ENCODE data around the gene TMEM167A.
A peak's percentile ranks its signal among the peaks of the same experiment; 100 is the strongest.

TMEM167A gene, protein sequence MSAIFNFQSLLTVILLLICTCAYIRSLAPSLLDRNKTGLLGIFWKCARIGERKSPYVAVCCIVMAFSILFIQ

DNA sequence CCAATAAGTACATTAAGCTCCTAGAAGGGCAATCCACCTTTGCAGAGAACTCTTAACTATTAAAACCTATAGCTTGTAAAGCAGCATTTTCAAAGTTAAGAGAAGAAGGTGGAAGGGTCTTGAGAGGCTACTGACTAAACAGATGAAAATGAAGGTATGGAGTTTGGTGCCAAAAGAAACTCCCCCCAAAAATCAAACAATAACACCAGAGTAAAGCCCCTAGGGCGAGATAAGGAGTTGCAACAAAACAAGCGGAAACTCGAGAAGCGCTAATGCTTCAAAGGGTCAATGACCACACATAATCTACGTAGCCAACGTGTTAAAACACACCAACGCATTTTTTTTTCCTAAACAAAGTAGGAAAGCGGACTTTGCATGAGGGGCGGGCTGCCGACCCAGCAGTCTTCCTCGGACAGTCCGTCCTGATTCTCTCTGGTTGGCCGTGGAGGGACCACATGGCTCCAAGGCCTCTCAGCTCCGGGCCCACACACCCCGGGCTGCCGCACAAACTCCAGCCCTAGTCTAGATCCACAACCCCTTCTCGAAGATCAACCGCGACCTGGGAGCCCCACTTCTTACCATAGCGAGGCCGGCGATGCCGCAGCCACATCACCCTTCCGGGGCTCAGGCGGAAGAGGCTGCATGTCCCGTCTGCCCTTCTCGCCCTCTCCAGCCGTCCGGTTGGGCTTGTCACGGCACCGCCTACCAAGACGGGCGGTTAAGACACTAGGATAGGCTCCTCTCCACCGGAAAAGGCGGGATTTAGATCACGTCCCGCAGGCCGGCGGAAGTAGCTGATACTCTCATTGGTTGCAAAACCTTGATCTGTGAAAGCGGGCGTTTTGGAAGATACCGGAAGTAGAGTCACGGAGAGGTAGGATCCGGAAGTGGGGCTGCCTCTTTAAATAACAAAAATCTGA lies at the start of gene TMEM167A, which contains the start of gene XRCC4:
Gene TMEM167A, minus strand, starts transcription at position 653 of the 920 bp plus-strand sequence. Its CDS starts 71 bp downstream, at position 582.
Gene XRCC4, plus strand, starts transcription at position 806 of the 920 bp plus-strand sequence. CDS start 27,373 bp downstream, outside the sequence.
- DNase-seq = peak; percentile 100

DNA sequence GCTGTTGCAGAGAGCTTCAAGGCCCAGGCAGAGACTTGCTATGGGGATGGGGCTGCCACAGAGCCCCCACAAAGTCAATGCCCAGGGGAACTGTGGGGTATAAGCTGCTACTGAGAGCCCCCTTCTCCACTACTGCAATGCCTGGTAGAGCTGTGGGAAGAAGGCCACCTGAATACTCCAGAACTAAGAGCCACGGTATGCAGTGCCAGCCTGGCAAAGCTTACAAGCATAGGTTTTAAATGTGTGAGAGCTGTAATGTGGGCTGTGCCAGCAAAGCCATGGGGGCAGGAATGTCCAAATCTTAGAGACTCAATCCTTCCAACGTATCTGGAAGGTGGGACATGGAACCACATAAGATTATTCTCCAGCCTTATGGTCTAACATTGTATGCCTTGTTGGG lies 49.3 kb upstream of the TMEM167A start:
- DNase-seq = no peak

DNA sequence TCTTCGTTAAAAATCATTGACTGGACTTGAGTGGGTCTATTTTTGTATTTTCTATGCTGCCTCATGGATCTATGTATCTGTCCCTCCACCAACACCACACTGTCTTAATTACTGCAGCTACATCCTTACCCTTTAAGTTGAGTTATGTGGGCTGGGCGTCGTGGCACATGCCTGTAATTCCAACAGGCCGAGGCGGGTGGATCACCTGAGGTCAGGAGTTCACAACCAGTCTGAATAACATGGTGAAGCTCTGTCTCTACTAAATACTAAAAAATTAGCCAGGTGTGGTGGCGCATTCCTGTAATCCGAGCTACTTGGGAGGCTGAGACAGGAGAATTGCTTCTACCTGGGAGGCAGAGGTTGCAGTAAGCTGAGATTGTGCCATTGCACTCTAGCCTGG lies 48.4 kb upstream of the TMEM167A start:
- no peak for DNase-seq

DNA sequence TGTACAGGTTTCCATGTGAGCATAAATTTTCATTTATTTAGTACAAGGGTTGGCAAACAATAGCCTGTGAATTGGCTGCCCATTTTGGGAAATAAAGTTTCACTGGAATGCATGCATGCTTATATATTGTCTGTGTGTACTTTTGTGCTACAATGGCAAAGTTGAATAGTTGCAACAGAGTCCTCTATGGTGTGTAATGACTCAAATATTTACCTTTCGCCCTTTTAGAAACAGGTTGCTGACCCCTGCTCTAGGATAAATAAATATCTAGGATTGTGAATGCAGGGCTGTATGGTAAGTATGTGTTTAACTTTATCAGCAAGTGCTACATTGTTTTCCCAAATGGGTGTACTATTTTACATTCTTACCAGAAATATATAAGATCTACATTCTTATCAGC lies 47.4 kb upstream of the TMEM167A start:
- DNase-seq = no peak

DNA sequence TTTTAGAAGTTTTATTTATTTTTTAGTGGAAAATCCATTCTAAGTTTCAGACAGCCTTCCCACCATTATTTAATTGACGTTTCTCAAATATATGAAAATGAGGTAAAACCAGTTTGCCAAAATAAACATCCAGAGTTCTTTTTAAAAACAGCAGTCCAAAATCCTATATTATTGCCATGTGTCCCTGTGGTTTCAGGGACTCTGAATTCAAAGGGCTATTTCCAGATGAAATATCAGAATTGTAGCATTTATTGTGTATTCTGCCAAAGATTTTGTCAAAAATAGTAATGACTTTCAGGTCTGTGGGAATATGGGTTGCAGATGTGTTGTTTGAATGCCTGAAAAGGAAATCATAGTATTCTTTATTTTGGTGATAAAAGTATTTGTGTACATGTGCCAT lies 41.8 kb upstream of the TMEM167A start:
- no peak for DNase-seq

DNA sequence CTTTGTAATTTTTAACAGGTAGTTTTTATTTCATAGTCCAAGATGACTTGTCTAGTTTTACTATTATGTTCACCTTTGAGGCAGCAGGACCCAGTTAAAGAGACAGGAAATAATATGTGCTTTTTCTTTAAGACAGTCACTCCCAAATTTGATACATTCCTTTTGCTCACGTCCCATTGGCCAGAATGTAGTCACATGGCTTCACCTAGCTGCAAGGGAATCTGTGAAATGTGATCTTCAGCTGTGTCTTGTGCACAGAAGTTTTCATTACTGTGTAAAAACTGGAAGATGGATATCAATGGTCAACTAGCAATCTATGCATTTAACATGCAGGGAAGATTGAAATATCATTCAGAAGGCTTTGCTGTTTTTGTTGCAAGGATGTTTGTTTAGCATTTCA lies 41.3 kb upstream of the TMEM167A start:
- DNase-seq = no peak

DNA sequence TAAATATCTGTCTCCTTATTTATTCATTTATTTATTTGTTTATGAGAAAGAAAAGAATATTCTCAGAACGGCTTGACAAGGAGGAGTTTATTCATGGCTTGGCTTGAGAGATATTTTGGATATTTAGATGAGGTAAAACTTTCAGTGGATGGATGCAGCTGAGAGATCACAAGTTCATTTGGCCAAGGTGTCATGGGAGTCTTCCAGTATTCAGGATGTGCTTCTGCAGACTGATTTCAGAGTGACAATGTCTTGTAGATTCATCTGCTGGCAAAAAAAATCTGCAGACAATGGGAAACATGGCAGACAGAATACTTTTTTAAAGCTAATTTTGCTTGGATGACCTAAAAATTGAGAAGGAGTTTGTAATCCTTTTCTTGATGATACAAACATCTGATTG lies 38.6 kb upstream of the TMEM167A start:
- no peak for DNase-seq

DNA sequence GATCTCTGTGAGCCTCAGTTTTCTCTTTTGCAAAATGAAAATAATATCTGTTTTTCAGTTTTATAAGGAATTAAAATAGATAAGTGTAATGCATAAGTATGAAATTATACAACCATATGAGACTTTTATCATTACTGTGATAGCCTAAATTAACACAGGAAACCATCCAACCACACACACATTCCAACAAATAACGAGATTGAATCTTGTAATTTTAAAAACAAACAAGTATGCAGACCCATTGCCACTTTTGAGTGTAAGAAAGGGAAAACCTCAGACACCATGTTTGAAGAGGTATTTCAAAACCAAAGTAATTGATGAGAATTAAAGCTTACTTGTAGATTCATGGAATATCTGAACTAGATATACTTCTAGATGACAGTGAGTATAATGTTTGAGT lies 32.2 kb upstream of the TMEM167A start:
- DNase-seq = no peak

DNA sequence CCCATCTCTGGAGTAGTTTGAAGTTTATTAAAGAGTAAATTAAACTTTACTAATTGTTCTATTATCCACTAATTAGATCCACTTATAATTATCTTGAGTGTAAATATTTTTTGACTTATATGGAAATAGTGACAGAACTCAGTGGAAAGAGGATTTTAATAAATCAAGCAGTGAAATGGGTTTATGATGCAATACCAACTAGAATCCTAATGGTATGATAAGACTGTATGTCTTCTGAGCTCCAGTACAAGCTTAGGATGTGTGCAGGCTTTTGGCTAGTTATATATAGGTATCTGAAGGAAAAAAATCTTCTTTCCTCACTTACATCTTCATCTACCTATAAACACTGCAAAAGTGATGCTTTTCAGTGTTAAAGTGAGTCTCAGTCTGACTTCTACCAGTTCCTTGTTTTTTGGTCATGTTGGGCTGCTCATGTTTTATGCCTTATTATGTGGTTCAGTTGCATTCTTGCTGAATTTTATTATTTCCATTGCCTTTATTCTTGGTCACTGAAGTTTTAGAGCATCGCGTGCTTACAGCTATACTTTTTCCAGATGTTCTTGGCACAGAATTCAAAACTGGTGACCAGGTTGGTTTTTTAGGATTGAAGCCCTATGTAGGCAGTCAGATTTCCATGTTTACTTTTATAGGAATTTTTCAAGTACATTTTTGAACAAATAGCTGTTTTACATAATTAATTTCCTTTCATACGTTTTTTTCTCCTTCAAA lies 30.7 kb upstream of the TMEM167A start:
- no peak for DNase-seq

DNA sequence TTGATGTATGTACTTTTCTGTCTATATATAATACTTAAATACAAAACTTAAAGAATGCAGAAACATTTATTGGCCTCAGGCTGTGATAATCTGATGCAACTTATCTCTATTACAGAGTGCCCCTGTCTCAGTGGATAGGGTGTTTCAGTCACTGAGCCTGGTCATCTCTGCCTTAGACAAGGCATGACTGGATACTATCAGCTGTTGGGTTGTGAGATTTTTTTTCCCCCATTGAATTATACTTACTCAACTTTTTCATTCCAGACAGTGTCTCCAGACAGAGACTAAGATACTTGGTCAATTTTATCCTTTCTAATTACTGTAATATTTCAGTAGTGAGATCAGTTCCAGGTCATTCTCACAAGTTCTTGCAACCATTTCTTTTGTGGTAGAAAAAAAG lies 26.8 kb upstream of the TMEM167A start:
- DNase-seq = no peak

DNA sequence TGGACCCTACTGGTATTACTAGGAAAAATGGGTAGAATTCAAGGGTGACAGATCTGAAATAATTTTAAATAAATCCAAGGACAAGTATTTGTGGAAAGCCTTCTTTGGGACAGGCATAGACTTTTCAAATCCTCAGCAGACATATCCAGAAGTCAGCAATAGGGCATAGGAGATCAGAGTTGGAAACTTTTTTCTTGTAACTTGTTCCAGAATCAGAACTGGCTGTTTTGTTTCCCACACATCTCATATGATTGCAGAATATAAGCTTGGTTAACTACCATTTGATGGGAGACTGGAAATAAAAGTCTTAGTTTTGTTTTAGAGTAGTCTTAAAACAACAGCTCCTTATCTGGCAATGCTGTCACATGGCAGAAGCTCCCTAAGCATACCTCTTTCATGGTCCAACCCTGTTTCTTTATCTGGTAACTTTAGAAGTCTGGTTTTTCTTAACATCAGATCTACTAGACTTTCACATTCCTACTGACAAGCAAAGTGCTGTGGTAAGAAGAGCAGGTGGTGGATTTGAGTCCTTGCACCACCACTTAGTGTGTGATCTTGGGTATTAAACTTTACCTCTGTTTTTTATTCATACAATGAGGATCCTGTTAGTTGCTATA lies 25.3 kb upstream of the TMEM167A start:
- no peak for DNase-seq

DNA sequence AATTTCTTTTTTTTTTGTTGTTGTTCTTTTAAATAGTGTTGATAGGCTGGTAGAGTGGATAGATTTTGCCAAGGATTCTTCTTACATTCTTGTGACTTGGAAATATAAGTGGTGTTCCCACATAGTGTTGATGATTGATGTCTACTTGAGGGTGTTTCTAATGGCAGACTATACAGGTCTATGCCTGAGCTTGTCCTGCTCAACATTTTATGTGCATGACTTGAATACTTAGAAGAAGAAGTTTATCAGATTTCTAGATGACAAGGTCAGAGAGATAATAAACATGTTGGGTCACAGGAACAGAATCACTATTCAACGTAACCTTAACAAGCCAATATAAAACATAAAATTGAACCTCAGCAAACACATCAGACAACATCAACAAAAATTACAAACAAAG lies 24.3 kb upstream of the TMEM167A start:
- DNase-seq = no peak

DNA sequence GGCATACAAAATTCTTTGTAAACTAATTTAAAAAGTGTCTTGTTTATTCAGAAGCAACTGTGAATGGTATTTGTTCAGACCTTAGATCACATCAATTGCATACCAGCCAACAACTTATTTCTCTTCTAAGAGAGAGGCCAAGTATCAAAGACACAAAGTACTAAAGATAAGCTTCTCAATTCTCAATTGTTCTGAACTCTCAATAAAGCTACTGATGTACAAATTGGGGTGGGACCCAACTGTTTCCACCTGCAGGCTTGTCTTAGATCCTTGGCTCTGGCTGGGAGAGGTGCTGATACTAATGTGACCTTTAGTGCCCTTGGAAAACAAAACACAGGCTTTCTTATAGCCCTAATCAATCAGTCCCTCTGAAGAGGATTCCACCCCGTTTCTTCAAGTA lies 22.3 kb upstream of the TMEM167A start:
- DNase-seq = no peak

DNA sequence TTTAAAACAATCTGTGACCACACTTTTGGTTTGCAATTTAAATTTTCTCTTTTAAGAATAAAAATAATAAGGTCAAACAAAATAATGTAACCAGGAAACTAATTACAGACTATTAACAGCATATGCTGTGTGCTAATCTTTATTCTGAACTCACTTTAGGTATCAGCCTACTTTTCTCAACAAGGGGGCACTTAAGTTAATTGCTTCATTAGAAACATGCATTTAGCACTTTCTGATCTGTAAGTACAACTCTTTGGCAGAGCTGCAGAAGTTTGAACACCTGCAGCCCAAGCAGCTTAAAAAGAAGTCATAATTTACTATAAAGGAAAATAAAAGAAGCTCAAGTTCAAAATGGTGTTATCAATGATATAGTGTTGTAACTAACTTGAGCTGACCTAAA lies 21.8 kb upstream of the TMEM167A start:
- DNase-seq = no peak

DNA sequence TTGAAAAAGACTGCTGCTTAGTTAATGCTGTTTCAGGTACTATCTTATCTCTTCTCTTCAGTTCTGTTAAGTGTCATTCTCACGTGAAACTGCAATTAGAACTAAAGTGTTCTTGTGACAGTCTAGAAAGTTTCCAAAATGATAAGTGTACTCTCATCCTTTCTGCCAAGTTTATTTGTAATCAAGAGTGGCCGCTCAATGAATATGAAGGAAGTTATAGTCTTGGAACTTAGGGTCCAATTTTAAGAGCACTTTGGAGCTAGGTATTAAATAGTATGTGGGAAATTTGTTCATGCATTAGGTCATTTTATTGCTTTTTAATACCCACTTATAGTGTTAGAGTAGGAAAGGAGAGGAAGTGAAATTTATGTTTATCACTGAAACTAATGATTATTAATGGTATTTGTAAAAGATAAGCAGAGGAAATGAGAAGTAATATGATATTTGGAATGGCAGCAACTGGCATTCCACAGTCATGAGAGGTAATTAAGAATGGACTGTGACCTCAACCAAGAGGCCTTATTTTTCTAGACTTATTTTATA lies 20.6 kb upstream of the TMEM167A start:
- DNase-seq = no peak

DNA sequence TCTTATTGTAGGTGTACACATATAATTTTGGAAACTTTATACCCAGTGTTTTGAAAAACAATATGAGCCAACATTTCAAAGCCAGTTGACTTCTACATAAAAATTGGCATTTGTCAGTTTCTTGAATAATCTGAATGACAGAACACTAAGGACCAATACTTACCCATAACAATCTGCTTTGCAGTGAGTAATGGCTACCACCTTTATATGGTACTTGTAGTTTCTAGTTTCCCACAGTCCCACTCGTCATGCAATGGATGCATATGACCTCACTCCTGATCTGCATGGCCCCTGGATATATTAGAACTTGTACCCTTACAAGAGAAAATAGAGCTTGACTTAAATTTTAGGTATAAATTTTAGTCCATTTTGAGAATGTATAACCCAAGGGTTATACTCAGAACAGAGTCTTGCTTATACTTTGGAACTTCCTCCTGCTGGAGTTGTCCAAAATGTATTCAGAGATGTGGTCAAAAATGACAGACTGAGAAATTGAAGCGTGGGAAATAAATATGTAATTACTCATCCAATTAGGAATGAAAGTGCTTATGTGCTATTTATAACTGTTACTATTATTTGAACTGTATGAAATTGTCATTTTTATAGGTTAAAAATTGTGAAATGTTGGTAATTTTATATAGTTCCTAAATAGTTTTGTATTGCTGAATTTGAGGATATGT lies 19.6 kb upstream of the TMEM167A start:
- DNase-seq = no peak

DNA sequence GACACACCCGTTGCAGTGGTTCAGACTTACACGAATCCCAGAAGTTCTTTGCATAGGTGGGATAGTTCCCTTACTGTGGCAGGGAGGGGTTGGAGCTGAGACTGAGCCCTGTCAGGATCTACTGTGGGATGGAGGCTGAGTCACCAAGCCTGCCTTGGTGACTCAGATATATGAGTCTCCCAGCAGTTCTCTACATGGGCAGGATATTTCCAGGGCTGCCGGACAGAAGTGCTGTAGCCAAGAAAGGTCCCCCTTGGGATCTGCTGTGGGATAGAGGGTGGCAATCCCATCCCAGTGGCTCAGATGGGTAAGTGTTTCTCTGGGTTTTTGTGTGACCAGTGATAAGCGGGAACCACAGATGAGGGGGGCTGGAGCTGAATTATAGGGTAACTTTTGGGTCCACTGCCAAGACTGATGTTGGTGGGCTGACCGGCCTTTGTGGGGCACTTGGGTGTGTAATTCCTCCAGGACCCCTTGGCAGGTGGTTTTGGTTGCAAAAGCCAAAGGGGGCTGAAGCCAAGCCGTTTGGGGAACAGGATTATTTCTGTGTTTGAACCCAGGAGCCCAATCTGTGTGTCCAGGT lies 18.9 kb upstream of the TMEM167A start:
- no peak for DNase-seq

DNA sequence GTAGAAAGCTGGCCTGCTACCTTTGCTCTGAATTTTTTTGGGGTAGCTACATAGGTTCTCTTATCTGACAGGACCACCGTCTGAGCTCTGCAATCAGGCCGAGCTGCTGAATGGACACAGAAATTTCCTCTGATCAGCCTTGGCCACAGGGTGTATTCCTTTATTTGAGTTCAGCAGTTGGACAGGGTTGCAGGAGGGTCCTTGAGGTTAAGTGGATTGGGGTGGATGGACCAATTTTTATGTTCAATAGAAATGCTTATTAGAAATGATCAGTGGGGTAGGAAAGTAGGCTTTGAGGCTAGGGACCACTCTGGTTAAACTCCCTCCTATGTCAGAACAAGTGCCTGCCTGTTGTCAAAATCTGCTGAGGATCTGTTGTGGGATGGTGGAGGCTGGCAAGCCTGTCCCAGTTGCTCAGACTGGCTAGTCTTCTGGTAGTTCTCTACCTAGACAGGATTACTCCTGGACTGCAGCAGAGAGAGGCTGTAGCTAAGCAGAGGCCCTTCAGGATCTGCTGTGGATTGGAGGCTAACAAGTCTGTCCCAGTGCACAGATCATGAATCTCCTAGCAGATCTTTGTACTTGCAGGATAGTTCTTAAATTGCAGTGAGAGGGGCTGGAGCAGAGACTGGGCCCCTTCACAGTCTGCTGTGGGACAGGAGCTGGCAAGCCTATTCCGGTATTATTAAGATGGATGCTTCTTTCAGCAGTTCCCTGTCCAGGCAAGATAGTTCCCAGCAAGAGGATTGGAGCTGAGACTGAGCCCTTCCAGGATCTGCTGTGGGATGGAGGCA lies 18.2 kb upstream of the TMEM167A start:
- DNase-seq = no peak

DNA sequence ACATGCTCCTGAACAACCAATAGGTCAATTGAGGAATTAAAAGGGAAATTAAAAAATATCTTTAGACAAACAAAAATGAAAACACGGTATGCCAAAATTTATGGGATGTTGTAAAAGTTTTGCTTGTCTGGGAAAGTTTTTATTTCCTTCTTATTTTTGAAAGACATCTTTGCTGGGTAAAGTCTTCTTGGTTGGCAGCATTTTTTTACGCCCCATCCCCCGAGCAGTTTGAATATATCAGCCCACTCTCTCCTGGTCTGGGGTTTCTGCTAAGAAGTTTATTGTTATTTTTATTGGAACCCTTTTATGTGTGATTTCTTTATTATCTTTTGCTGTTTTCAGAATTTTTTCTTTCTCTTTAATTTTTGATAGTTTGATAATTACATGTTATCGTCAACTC lies 16.5 kb upstream of the TMEM167A start:
- DNase-seq = no peak

DNA sequence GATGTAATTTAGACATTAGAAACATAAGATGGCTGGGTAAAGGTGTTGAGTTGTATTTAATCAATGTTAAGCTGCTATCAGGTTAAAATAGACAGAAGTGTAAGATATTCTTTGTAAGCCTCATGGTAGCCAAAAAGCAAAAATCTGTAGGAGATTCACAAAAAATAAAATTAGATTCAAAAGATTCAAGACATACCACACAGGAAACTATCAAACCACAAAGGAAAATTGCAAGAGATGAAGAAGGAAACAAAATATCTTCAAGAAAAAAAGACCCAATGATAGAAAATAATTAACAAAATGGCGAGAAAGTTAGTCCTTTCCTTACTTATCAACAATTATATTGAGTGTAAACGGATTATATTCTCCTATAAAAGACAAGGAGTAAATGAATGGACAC lies 15.4 kb upstream of the TMEM167A start:
- DNase-seq = no peak

DNA sequence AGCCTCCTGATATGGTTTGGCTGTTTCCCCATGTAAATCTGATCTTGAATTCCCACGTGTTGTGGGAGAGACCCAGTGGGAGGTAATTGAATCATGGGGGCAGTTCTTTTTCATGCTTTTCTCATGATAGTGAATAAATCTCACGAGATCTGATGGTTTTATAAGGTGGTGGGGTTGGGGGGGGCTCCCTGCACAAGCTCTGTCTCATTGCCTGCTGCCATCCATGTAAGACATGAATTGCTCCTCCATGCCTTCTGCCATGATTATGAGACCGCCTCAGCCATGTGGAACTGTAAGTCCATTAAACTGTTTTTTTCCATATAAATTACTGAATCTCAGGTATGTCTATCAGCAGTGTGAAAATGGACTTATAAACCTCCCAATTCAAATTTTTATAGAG lies 13.0 kb upstream of the TMEM167A start:
- no peak for DNase-seq

Data from RPMI8226 (cell line).